GM12878 (cell line): ENCODE data around the gene MED13. TPM values are rescaled to one million over a fixed set of nuclear protein-coding genes. Genes with fewer than 3 reads are reported as not detected.

ENCODE experiments used
- ATAC-seq: fragments of 200-7000 bp; cut with Tn5 transposase; 3 replicates; pipeline ENCODE4 v1.9.1; 2020; ENCODE audit warnings: mild to moderate bottlenecking, moderate library complexity
- BruUV-seq: library from RNA; stranded (reverse); fragments of 400-500 nt; replicated peaks from 2 replicates; lab custom pipeline; 2021; lab: Mats Ljungman, UMichigan
- CTCF ChIA-PET: fragments of 300-600 bp; sonication (Branson Sonifier 250); formaldehyde crosslinking; extraction: SDS; loops from one replicate; lab custom pipeline; 2021; ENCODE audit warnings: inconsistent platforms; lab: Yijun Ruan, JAX
- POLR2A ChIA-PET: fragments of 350-600 bp; formaldehyde crosslinking; extraction: SDS; loops from one replicate; lab custom pipeline; 2021; ENCODE audit warnings: inconsistent platforms; lab: Charles Lee
- RAD21 ChIA-PET: fragments of 300-600 bp; sonication (Branson Sonifier 250); formaldehyde crosslinking; loops from one replicate; lab custom pipeline; 2023; ENCODE audit warnings: antibody characterized with exemption; ENCODE audit not compliant: unreplicated experiment; lab: Charles Lee
- SMC1A ChIA-PET: fragments of 300-600 bp; sonication (Branson Sonifier 250); formaldehyde crosslinking; loops from one replicate; lab custom pipeline; 2023; ENCODE audit not compliant: unreplicated experiment, uncharacterized antibody; lab: Charles Lee
- DNase-seq: peaks from one replicate; pipeline ENCODE4 v3.0.0-alpha.2; 2011; ENCODE audit warnings: low read depth, low spot score
- FAIRE-seq: peaks from 3 replicates; lab custom pipeline; 2011; peaks lifted over from hg19 to GRCh38; lab: Jason Lieb, UNC
- H2AFZ ChIP-seq: 2 replicates; pipeline ENCODE4 v1.6.0; 2011; ENCODE audit warnings: low read depth, low read length, control low read depth; ENCODE audit not compliant: control insufficient read depth
- H3K27ac ChIP-seq: 2 replicates; pipeline ENCODE4 v1.5.1; 2011; ENCODE audit warnings: control low read depth; ENCODE audit not compliant: control insufficient read depth, insufficient read depth
- H3K27me3 ChIP-seq, 2 experiments: replicated peaks in 1 of 2; 2 replicates each; pipeline versions ENCODE4 v1.6.0 to v1.6.1; 2011; ENCODE audit warnings: low read length in 1 of 2; ENCODE audit not compliant: control insufficient read depth in 2 of 2, insufficient read depth in 2 of 2
- H3K36me3 ChIP-seq, 2 experiments: 2 replicates each; pipeline ENCODE4 v1.5.1; 2011; ENCODE audit warnings: low read length in 1 of 2; ENCODE audit not compliant: control insufficient read depth in 2 of 2, insufficient read depth in 2 of 2
- H3K4me1 ChIP-seq: 2 replicates; pipeline ENCODE4 v1.6.1; 2011; ENCODE audit warnings: mild to moderate bottlenecking, low read length, moderate library complexity, mixed read lengths; ENCODE audit not compliant: control insufficient read depth, insufficient read depth
- H3K4me2 ChIP-seq: 2 replicates; pipeline ENCODE4 v1.6.0; 2011; ENCODE audit warnings: control low read depth; ENCODE audit not compliant: control insufficient read depth, insufficient read depth
- H3K4me3 ChIP-seq: fragments of 200-600 bp; sonication (generic); 2 replicates; pipeline ENCODE4 v1.5.1; 2016
- H3K79me2 ChIP-seq: 2 replicates; pipeline ENCODE4 v1.6.0; 2011; ENCODE audit warnings: low read length; ENCODE audit not compliant: control insufficient read depth, insufficient read depth
- H3K9ac ChIP-seq: 2 replicates; pipeline ENCODE4 v1.8.0; 2011; ENCODE audit warnings: low read length, control low read depth, mixed read lengths; ENCODE audit not compliant: control insufficient read depth, insufficient read depth
- H3K9me3 ChIP-seq: replicated peaks from 3 replicates; pipeline ENCODE4 v1.5.1; 2011; ENCODE audit warnings: mild to moderate bottlenecking, low read length; ENCODE audit not compliant: control insufficient read depth, insufficient read depth
- H4K20me1 ChIP-seq: 2 replicates; pipeline ENCODE4 v1.6.0; 2011; ENCODE audit not compliant: control insufficient read depth, insufficient read depth
- BRCA1 ChIP-seq: IDR thresholded peaks from 2 replicates; pipeline ENCODE4 v1.6.1; 2011; ENCODE audit warnings: low read depth, low read length, improper control_type of control experiment
- CBX5 ChIP-seq: sonication (generic); IDR thresholded peaks from 2 replicates; pipeline ENCODE4 v1.6.1; 2016; ENCODE audit warnings: low read depth, moderate library complexity, mild to moderate bottlenecking, inconsistent platforms
- FOXM1 ChIP-seq: IDR thresholded peaks from 2 replicates; pipeline ENCODE4 v1.6.1; 2012; ENCODE audit warnings: low read depth, mild to moderate bottlenecking, inconsistent platforms, low read length, moderate library complexity
- MYB ChIP-seq: fragments of 150-350 bp; IDR thresholded peaks from 2 replicates; pipeline ENCODE4 v1.6.1; 2014; ENCODE audit warnings: mild to moderate bottlenecking, low read depth, low read length, borderline replicate concordance
- NBN ChIP-seq: fragments of 450-650 bp; IDR thresholded peaks from 2 replicates; pipeline ENCODE4 v1.6.1; 2016
- NFIC ChIP-seq: IDR thresholded peaks from 2 replicates; pipeline ENCODE4 v1.6.1; 2012; ENCODE audit warnings: low read depth, mild to moderate bottlenecking, inconsistent platforms, low read length, moderate library complexity
- NFYB ChIP-seq: IDR thresholded peaks from 2 replicates; pipeline ENCODE4 v1.6.1; 2011; ENCODE audit warnings: low read depth, mild to moderate bottlenecking, low read length, improper control_type of control experiment, moderate library complexity; ENCODE audit not compliant: insufficient read depth
- PAX8 ChIP-seq: fragments of 450-650 bp; IDR thresholded peaks from 2 replicates; pipeline ENCODE4 v1.6.1; 2017; ENCODE audit warnings: mild to moderate bottlenecking, moderate library complexity
- POU2F2 ChIP-seq: IDR thresholded peaks from 3 replicates; pipeline ENCODE4 v1.6.1; 2011; ENCODE audit warnings: low read depth, mild to moderate bottlenecking, low read length, borderline replicate concordance
- RAD21 ChIP-seq: IDR thresholded peaks from 2 replicates; pipeline ENCODE4 v1.6.1; 2011; ENCODE audit warnings: mild to moderate bottlenecking, low read depth, low read length, moderate library complexity; ENCODE audit not compliant: insufficient read depth
- SIX5 ChIP-seq: IDR thresholded peaks from 2 replicates; pipeline ENCODE4 v1.6.1; 2011; ENCODE audit warnings: mild to moderate bottlenecking, low read depth, low read length, moderate library complexity; ENCODE audit not compliant: severe bottlenecking
- SMARCA5 ChIP-seq: fragments of 450-650 bp; IDR thresholded peaks from 2 replicates; pipeline ENCODE4 v1.6.1; 2017; ENCODE audit warnings: mild to moderate bottlenecking
- TBL1XR1 ChIP-seq: IDR thresholded peaks from 2 replicates; pipeline ENCODE4 v1.6.1; 2012; ENCODE audit warnings: low read depth, low read length, improper control_type of control experiment
- USF1 ChIP-seq: IDR thresholded peaks from 2 replicates; pipeline ENCODE4 v1.6.1; 2011; ENCODE audit warnings: borderline replicate concordance, low read depth, mild to moderate bottlenecking, moderate library complexity, mixed read lengths, low read length; ENCODE audit not compliant: insufficient read depth; ENCODE audit errors: extremely low read length
- ZNF217 ChIP-seq: fragments of 450-650 bp; IDR thresholded peaks from 2 replicates; pipeline ENCODE4 v1.6.1; 2017; ENCODE audit warnings: antibody characterized with exemption, mild to moderate bottlenecking
- ZNF24 ChIP-seq: fragments of 450-650 bp; IDR thresholded peaks from 2 replicates; pipeline ENCODE4 v1.6.1; 2017; ENCODE audit warnings: antibody characterized with exemption, mild to moderate bottlenecking
- WGBS: methylation state at CpG from one replicate; pipeline ENCODE4 v1.1.6; 2016; ENCODE audit warnings: low lambda C conversion rate; ENCODE audit not compliant: insufficient replicate concordance, insufficient coverage; ENCODE audit errors: missing lambda C conversion rate; 5-methylcytosine and 5-hydroxymethylcytosine counted together
- in situ Hi-C: fragments of 300-500 bp; cut with MboI; formaldehyde crosslinking; loops from 9 replicates; pipeline ENCODE4 v1.14.3; 2018; ENCODE audit warnings: mixed read lengths
- intact Hi-C: fragments of 100-400 bp; cut with micrococcal nuclease; formaldehyde crosslinking; loops from one replicate; pipeline ENCODE4 v1.14.2; 2022; ENCODE audit not compliant: unreplicated experiment
- polyA plus RNA-seq, 11 experiments: library from polyadenylated mRNA; depleted of rRNA in 4 of 11; unstranded in 6 of 11; stranded (reverse) in 5 of 11; fragments of >200 nt; fragmentation: Nextera tagmentation in 4 of 11; fragmentation: Illumina TruSeq in 1 of 11; extraction: Ambion mirVana in 4 of 11; extraction: Trizol in 1 of 11; gene quantifications; 1 replicate in 1 of 11; 2 replicates in 10 of 11; pipeline versions ENCODE4 v1.2.1 to v1.2.3, GENCODE V29; 2011 to 2016; ENCODE audit warnings: inconsistent platforms in 2 of 11, missing spikeins in 2 of 11, low read depth in 1 of 11
- total RNA-seq, 4 experiments: library from RNA; depleted of rRNA in 3 of 4; stranded (reverse); fragments of >200 nt in 3 of 4; fragmentation: Illumina TruSeq in 1 of 4; extraction: Trizol in 1 of 4; gene quantifications; 2 replicates each; pipeline versions ENCODE4 v1.2.1 to v1.2.3, GENCODE V29; 2013 to 2021

MED13 gene
- total and polyA plus RNA-seq, 10 of the 15 experiments (the other 5 are each of a cell fraction or from before 2014, with no cell fraction given) = 4.6 to 49.7 (median 21.3) TPM

DNA sequence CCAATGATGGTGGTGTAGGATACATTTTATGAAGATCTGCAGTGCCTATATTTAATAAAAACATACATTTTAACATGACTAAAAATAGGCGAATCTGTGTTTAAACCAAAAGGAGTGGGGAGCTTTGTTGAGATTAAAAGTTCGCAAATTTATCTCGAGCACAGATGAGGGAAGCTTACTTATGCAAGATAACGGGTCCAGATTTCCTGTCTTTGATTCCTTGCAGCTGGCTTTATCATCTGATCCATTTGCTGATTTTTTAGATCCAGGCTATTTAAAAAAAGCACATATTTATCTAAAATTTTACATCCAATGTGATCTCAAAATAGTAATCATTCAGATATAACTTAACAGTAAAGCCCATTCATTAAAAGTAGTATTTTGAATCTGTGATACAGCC is 80.3 kb downstream of the MED13 start:
- no peak overlapping the region for H3K4me3 ChIP-seq
- H3K36me3 ChIP-seq = peaks cover 3 to 11% of the 10 kb centered on the region in 2 experiments; a peak in 3 of 4 replicates
- no peak overlapping the region for H2AFZ ChIP-seq
- no peak overlapping the region for H3K9ac ChIP-seq
- in situ Hi-C loops (loop anchor here (5.0 kb wide), 1 partner anchor 47 kb away; no protein-coding TSS in a partner anchor), intact Hi-C loops (no loop called here)
- H3K27ac ChIP-seq = no peak overlapping the region
- no peak for FAIRE-seq
- ATAC-seq = no peak
- H3K9me3 ChIP-seq = no peaks in the 10 kb centered on the region
- H3K79me2 ChIP-seq = no peaks in the 10 kb centered on the region
- SMC1A ChIA-PET = interaction anchor here (1.5 to 2.8 kb wide), 3 partner anchors 14 to 127 kb away, joined by 4 to 9 read pairs (median 5); no protein-coding TSS in a partner anchor
- no peak overlapping the region for H3K4me2 ChIP-seq
- H3K4me1 ChIP-seq = no peaks in the 10 kb centered on the region
- CTCF ChIA-PET = interaction anchor here (1.1 to 4.2 kb wide), 3 partner anchors 8 to 125 kb away, joined by 3 to 22 read pairs (median 4); no protein-coding TSS in a partner anchor
- H3K27me3 ChIP-seq = no peaks in the 10 kb centered on the region
- RAD21 ChIA-PET = no interaction called here
- no peak for DNase-seq
- 100% methylated on average over 4 of the region's 4 CpGs for WGBS
- POLR2A ChIA-PET = no interaction called here
- BruUV-seq = no TSS peak
- H4K20me1 ChIP-seq = no peaks in the 10 kb centered on the region
- TF ChIP-seq NBN = no peak
- no peak for TF ChIP-seq CBX5
- no peak for TF ChIP-seq BRCA1
- TF ChIP-seq RAD21 = no peak
- no peak for TF ChIP-seq POU2F2
- no peak for TF ChIP-seq NFIC
- no peak for TF ChIP-seq NFYB

DNA sequence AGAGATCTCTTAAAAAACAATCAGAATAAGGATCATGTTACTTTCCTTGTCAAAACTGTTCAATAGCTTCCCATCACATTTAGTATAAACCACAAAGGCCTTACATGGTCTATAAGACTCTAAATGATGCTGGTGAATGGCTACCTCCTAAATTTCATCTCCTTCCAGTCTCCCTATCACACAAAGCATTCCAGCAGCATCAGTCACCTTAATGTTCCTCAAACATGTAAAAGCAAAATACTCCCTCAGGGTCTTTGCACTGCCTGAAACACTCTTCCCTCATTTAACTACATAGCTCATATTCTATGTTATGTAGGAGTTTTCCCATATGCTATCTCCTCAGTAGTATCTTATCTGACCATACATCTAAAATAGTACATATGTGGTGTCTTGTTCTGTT is 83.8 kb downstream of the MED13 start:
- ATAC-seq (no peak), DNase-seq (no peak), FAIRE-seq (no peak)
- Histone ChIP-seq H4K20me1 (no peaks in the 10 kb centered on the region), H3K27me3 (no peaks in the 10 kb centered on the region), H3K4me3 (no peak overlapping the region), H3K9me3 (no peaks in the 10 kb centered on the region; the same call in 2 of the 3 replicates), H3K36me3 (peaks cover 3 to 13% of the 10 kb centered on the region in 2 experiments; a peak in 3 of 4 replicates), H3K4me2 (no peak overlapping the region), H3K27ac (no peak overlapping the region), H3K4me1 (no peaks in the 10 kb centered on the region), H3K79me2 (no peaks in the 10 kb centered on the region), H2AFZ (no peak overlapping the region), H3K9ac (no peak overlapping the region)
- SMC1A ChIA-PET = interaction anchor here (0.6 to 1.9 kb wide), 2 partner anchors 128 to 245 kb away, joined by 5 to 6 read pairs; no protein-coding TSS in a partner anchor
- CTCF ChIA-PET = interaction anchor here (3.2 kb wide), 1 partner anchor 128 kb away, joined by 14 read pairs; no protein-coding TSS in a partner anchor
- BruUV-seq = TSS peak; percentile 12
- TF ChIP-seq SIX5 (no peak), TBL1XR1 (no peak), USF1 (no peak), SMARCA5 (no peak), ZNF24 (no peak), PAX8 (no peak), ZNF217 (no peak), FOXM1 (no peak), MYB (no peak)
- in situ Hi-C loops (loop anchor here (5.0 kb wide), 1 partner anchor 51 kb away; no protein-coding TSS in a partner anchor), intact Hi-C loops (no loop called here)
- RAD21 ChIA-PET = interaction anchor here (1.9 kb wide), 1 partner anchor 128 kb away, joined by 4 read pairs; no protein-coding TSS in a partner anchor
- POLR2A ChIA-PET = no interaction called here
